GM12878 (cell line): ENCODE results near the gene REEP1. TPM values are rescaled to one million over a fixed set of nuclear protein-coding genes. Genes with fewer than 3 reads are reported as not detected.

Experiments
- ATAC-seq: fragments of 200-7000 bp; cut with Tn5 transposase; 3 replicates; pipeline ENCODE4 v1.9.1; 2020; ENCODE audit warnings: mild to moderate bottlenecking, moderate library complexity
- BruUV-seq: library from RNA; stranded (reverse); fragments of 400-500 nt; replicated peaks from 2 replicates; lab custom pipeline; 2021; lab: Mats Ljungman, UMichigan
- CTCF ChIA-PET: fragments of 300-600 bp; sonication (Branson Sonifier 250); formaldehyde crosslinking; extraction: SDS; loops from one replicate; lab custom pipeline; 2021; ENCODE audit warnings: inconsistent platforms; lab: Yijun Ruan, JAX
- POLR2A ChIA-PET: fragments of 350-600 bp; formaldehyde crosslinking; extraction: SDS; loops from one replicate; lab custom pipeline; 2021; ENCODE audit warnings: inconsistent platforms; lab: Charles Lee
- RAD21 ChIA-PET: fragments of 300-600 bp; sonication (Branson Sonifier 250); formaldehyde crosslinking; loops from one replicate; lab custom pipeline; 2023; ENCODE audit warnings: antibody characterized with exemption; ENCODE audit not compliant: unreplicated experiment; lab: Charles Lee
- SMC1A ChIA-PET: fragments of 300-600 bp; sonication (Branson Sonifier 250); formaldehyde crosslinking; loops from one replicate; lab custom pipeline; 2023; ENCODE audit not compliant: unreplicated experiment, uncharacterized antibody; lab: Charles Lee
- DNase-seq: peaks from one replicate; pipeline ENCODE4 v3.0.0-alpha.2; 2011; ENCODE audit warnings: low read depth, low spot score
- FAIRE-seq: peaks from 3 replicates; lab custom pipeline; 2011; peaks lifted over from hg19 to GRCh38; lab: Jason Lieb, UNC
- H2AFZ ChIP-seq: 2 replicates; pipeline ENCODE4 v1.6.0; 2011; ENCODE audit warnings: low read depth, low read length, control low read depth; ENCODE audit not compliant: control insufficient read depth
- H3K27ac ChIP-seq: 2 replicates; pipeline ENCODE4 v1.5.1; 2011; ENCODE audit warnings: control low read depth; ENCODE audit not compliant: control insufficient read depth, insufficient read depth
- H3K27me3 ChIP-seq, 2 experiments: replicated peaks in 1 of 2; 2 replicates each; pipeline versions ENCODE4 v1.6.0 to v1.6.1; 2011; ENCODE audit warnings: low read length in 1 of 2; ENCODE audit not compliant: control insufficient read depth in 2 of 2, insufficient read depth in 2 of 2
- H3K36me3 ChIP-seq, 2 experiments: 2 replicates each; pipeline ENCODE4 v1.5.1; 2011; ENCODE audit warnings: low read length in 1 of 2; ENCODE audit not compliant: control insufficient read depth in 2 of 2, insufficient read depth in 2 of 2
- H3K4me1 ChIP-seq: 2 replicates; pipeline ENCODE4 v1.6.1; 2011; ENCODE audit warnings: mild to moderate bottlenecking, low read length, moderate library complexity, mixed read lengths; ENCODE audit not compliant: control insufficient read depth, insufficient read depth
- H3K4me2 ChIP-seq: 2 replicates; pipeline ENCODE4 v1.6.0; 2011; ENCODE audit warnings: control low read depth; ENCODE audit not compliant: control insufficient read depth, insufficient read depth
- H3K4me3 ChIP-seq: fragments of 200-600 bp; sonication (generic); 2 replicates; pipeline ENCODE4 v1.5.1; 2016
- H3K79me2 ChIP-seq: 2 replicates; pipeline ENCODE4 v1.6.0; 2011; ENCODE audit warnings: low read length; ENCODE audit not compliant: control insufficient read depth, insufficient read depth
- H3K9ac ChIP-seq: 2 replicates; pipeline ENCODE4 v1.8.0; 2011; ENCODE audit warnings: low read length, control low read depth, mixed read lengths; ENCODE audit not compliant: control insufficient read depth, insufficient read depth
- H3K9me3 ChIP-seq: replicated peaks from 3 replicates; pipeline ENCODE4 v1.5.1; 2011; ENCODE audit warnings: mild to moderate bottlenecking, low read length; ENCODE audit not compliant: control insufficient read depth, insufficient read depth
- H4K20me1 ChIP-seq: 2 replicates; pipeline ENCODE4 v1.6.0; 2011; ENCODE audit not compliant: control insufficient read depth, insufficient read depth
- POLR2A ChIP-seq: IDR thresholded peaks from 2 replicates; pipeline ENCODE4 v1.6.1; 2011; ENCODE audit warnings: low read depth, mild to moderate bottlenecking, low read length
- RAD21 ChIP-seq: IDR thresholded peaks from 2 replicates; pipeline ENCODE4 v1.6.1; 2011; ENCODE audit warnings: mild to moderate bottlenecking, low read depth, low read length, moderate library complexity; ENCODE audit not compliant: insufficient read depth
- SMC3 ChIP-seq: IDR thresholded peaks from 2 replicates; pipeline ENCODE4 v1.6.1; 2011; ENCODE audit warnings: low read length, improper control_type of control experiment, borderline replicate concordance
- WGBS: methylation state at CpG from one replicate; pipeline ENCODE4 v1.1.6; 2016; ENCODE audit warnings: low lambda C conversion rate; ENCODE audit not compliant: insufficient replicate concordance, insufficient coverage; ENCODE audit errors: missing lambda C conversion rate; 5-methylcytosine and 5-hydroxymethylcytosine counted together
- in situ Hi-C: fragments of 300-500 bp; cut with MboI; formaldehyde crosslinking; loops from 9 replicates; pipeline ENCODE4 v1.14.3; 2018; ENCODE audit warnings: mixed read lengths
- intact Hi-C: fragments of 100-400 bp; cut with micrococcal nuclease; formaldehyde crosslinking; loops from one replicate; pipeline ENCODE4 v1.14.2; 2022; ENCODE audit not compliant: unreplicated experiment
- polyA plus RNA-seq, 11 experiments: library from polyadenylated mRNA; depleted of rRNA in 4 of 11; unstranded in 6 of 11; stranded (reverse) in 5 of 11; fragments of >200 nt; fragmentation: Nextera tagmentation in 4 of 11; fragmentation: Illumina TruSeq in 1 of 11; extraction: Ambion mirVana in 4 of 11; extraction: Trizol in 1 of 11; gene quantifications; 1 replicate in 1 of 11; 2 replicates in 10 of 11; pipeline versions ENCODE4 v1.2.1 to v1.2.3, GENCODE V29; 2011 to 2016; ENCODE audit warnings: inconsistent platforms in 2 of 11, missing spikeins in 2 of 11, low read depth in 1 of 11
- total RNA-seq, 4 experiments: library from RNA; depleted of rRNA in 3 of 4; stranded (reverse); fragments of >200 nt in 3 of 4; fragmentation: Illumina TruSeq in 1 of 4; extraction: Trizol in 1 of 4; gene quantifications; 2 replicates each; pipeline versions ENCODE4 v1.2.1 to v1.2.3, GENCODE V29; 2013 to 2021
- TF ChIP-seq, protein P1 (sequence below), 3 experiments: IDR thresholded peaks in 2 of 3; conservative IDR thresholded peaks in 1 of 3; 2 replicates each; pipeline ENCODE4 v1.5.1; 2011; ENCODE audit warnings: low read depth in 3 of 3, low read length in 3 of 3, mild to moderate bottlenecking in 3 of 3, control low read depth in 2 of 3, moderate library complexity in 2 of 3, inconsistent platforms in 1 of 3, mixed read lengths in 1 of 3; ENCODE audit not compliant: control insufficient read depth in 2 of 3, insufficient read depth in 1 of 3; ENCODE audit errors: extremely low read depth in 1 of 3

Gene REEP1
- total and polyA plus RNA-seq, 10 of the 15 experiments (the other 5 are each of a cell fraction or from before 2014, with no cell fraction given) = 0.02 to 0.30 (median 0.09) TPM; not detected in 1

- ATAC-seq (peak; percentile 63), DNase-seq (no peak), FAIRE-seq (no peak)
- Histone ChIP-seq H3K27me3 (no peaks in the 10 kb centered on the region), H3K4me2 (no peak overlapping the region), H3K4me1 (no peaks in the 10 kb centered on the region), H2AFZ (no peak overlapping the region), H4K20me1 (no peaks in the 10 kb centered on the region), H3K79me2 (no peaks in the 10 kb centered on the region), H3K36me3 (no peaks in the 10 kb centered on the region), H3K27ac (no peak overlapping the region), H3K4me3 (no peak overlapping the region), H3K9me3 (no peaks in the 10 kb centered on the region), H3K9ac (no peak overlapping the region)
- ChIA-PET POLR2A (interaction anchor here (0.6 to 0.9 kb wide), 2 partner anchors 13 to 143 kb away, joined by 3 to 4 read pairs; no protein-coding TSS in a partner anchor), CTCF (interaction anchor here (0.7 to 11.7 kb wide), 19 partner anchors 8 to 221 kb away, joined by 3 to 232 read pairs (median 5); partner anchors contain the start of gene KDM3A), SMC1A (interaction anchor here (0.6 to 5.7 kb wide), 11 partner anchors 16 to 655 kb away, joined by 3 to 41 read pairs (median 4); no protein-coding TSS in a partner anchor), RAD21 (interaction anchor here (0.8 to 2.7 kb wide), 5 partner anchors 13 to 178 kb away, joined by 3 to 26 read pairs (median 3); partner anchors contain the start of gene KDM3A)
- BruUV-seq = no TSS peak
- in situ Hi-C loops = no loop called here
- TF ChIP-seq RAD21 = peak; percentile 40; the same call in 1 of the 2 replicates
- TF ChIP-seq SMC3 = peak; percentile 38; the same call in 1 of the 2 replicates
- TF ChIP-seq, protein P1, sequence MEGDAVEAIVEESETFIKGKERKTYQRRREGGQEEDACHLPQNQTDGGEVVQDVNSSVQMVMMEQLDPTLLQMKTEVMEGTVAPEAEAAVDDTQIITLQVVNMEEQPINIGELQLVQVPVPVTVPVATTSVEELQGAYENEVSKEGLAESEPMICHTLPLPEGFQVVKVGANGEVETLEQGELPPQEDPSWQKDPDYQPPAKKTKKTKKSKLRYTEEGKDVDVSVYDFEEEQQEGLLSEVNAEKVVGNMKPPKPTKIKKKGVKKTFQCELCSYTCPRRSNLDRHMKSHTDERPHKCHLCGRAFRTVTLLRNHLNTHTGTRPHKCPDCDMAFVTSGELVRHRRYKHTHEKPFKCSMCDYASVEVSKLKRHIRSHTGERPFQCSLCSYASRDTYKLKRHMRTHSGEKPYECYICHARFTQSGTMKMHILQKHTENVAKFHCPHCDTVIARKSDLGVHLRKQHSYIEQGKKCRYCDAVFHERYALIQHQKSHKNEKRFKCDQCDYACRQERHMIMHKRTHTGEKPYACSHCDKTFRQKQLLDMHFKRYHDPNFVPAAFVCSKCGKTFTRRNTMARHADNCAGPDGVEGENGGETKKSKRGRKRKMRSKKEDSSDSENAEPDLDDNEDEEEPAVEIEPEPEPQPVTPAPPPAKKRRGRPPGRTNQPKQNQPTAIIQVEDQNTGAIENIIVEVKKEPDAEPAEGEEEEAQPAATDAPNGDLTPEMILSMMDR (IDR thresholded peaks at IDR 0.05 in 2 of 3, conservative IDR thresholded peaks at IDR 0.05 in 1 of 3; ENCODE audit: control insufficient read depth in 2 of 3, extremely low read depth in 1 of 3, insufficient read depth in 1 of 3, low read depth in 3 of 3, low read length in 3 of 3) = peak; percentile 36 to 51 (median 43); a peak in 4 of 6 replicates
- TF ChIP-seq POLR2A = no peak
- 36% methylated on average over 4 of the region's 4 CpGs for WGBS
- intact Hi-C loops = loop anchor here (1.0 kb wide), 1 partner anchor 152 kb away; no protein-coding TSS in a partner anchor
These were observed 35.4 kb upstream of the REEP1 start for GRCh38 chr2:86372641-86373502.
